ENCODE data around the gene ENDOV. TPM values are rescaled to one million over a fixed set of nuclear protein-coding genes. Genes with fewer than 3 reads are reported as not detected.

The ENDOV gene
- polyA plus RNA-seq, 1 donor (not counting 4 experiments of a cell fraction or from before 2014, with no cell fraction given) = 10.9 TPM

- Histone ChIP-seq H3K9me3 (ENCODE audit: control insufficient read depth, low read depth, low read length) (no peaks in the 10 kb centered on the region), H3K27ac (ENCODE audit: control insufficient read depth, insufficient read depth, low read length) (no peak overlapping the region), H3K4me2 (ENCODE audit: control insufficient read depth, extremely low read depth, insufficient read depth, low read depth, low read length) (no peak overlapping the region), H3K4me1 (ENCODE audit: control insufficient read depth, extremely low read depth, insufficient read depth, low read length) (no peaks in the 10 kb centered on the region), H3K9ac (ENCODE audit: control insufficient read depth, extremely low read depth, insufficient read depth, low read length) (no peak overlapping the region), H2AFZ (ENCODE audit: control insufficient read depth, low read length) (no peak overlapping the region), H4K20me1 (ENCODE audit: control insufficient read depth, extremely low read depth, insufficient read depth, low read length) (no peaks in the 10 kb centered on the region), H3K27me3 (ENCODE audit: control insufficient read depth, extremely low read depth, insufficient read depth, low read length) (no peaks in the 10 kb centered on the region), H3K79me2 (ENCODE audit: control insufficient read depth, insufficient read depth, low read length) (no peaks in the 10 kb centered on the region), H3K9me1 (ENCODE audit: control insufficient read depth, extremely low read depth, insufficient read depth, low read length) (no peaks in the 10 kb centered on the region), H3K4me3 (ENCODE audit: control insufficient read depth in 2 of 3, extremely low read depth in 1 of 3, insufficient read depth in 2 of 3, low read depth in 1 of 3, low read length in 3 of 3) (no peak overlapping the region), H3K36me3 (ENCODE audit: control insufficient read depth in 2 of 2, extremely low read depth in 1 of 2, insufficient read depth in 2 of 2, low read length in 2 of 2) (no peaks in the 10 kb centered on the region)
- TF ChIP-seq CTCF (optimal IDR thresholded peaks at IDR 0.05 in 1 of 3, IDR thresholded peaks at IDR 0.05 in 1 of 3, conservative IDR thresholded peaks at IDR 0.05 in 1 of 3; ENCODE audit: extremely low read depth in 1 of 3, insufficient read depth in 2 of 3, low read length in 3 of 3) (no peak), EZH2 (IDR thresholded peaks at IDR 0.05; ENCODE audit: low read length) (no peak)
- FAIRE-seq (no peak), DNase-seq (ENCODE audit: low read depth, low spot score) (no peak)
- dilution Hi-C loops (cut with MboI; ENCODE audit: extremely low pct_ligation_motif_present, low sequenced_read_pairs) = no loop called here
These were observed 27.3 kb downstream of the ENDOV start for GRCh38 chr17:80442323-80442659.

- TF ChIP-seq CTCF (optimal IDR thresholded peaks at IDR 0.05 in 1 of 3, IDR thresholded peaks at IDR 0.05 in 1 of 3, conservative IDR thresholded peaks at IDR 0.05 in 1 of 3; ENCODE audit: extremely low read depth in 1 of 3, insufficient read depth in 2 of 3, low read length in 3 of 3) = no peak
- TF ChIP-seq EZH2 (IDR thresholded peaks at IDR 0.05; ENCODE audit: low read length) = no peak
- no peak for DNase-seq (ENCODE audit: low read depth, low spot score)
- Histone ChIP-seq H3K9me3 (ENCODE audit: control insufficient read depth, low read depth, low read length) (no peaks in the 10 kb centered on the region), H3K9ac (ENCODE audit: control insufficient read depth, extremely low read depth, insufficient read depth, low read length) (no peak overlapping the region), H3K27me3 (ENCODE audit: control insufficient read depth, extremely low read depth, insufficient read depth, low read length) (no peaks in the 10 kb centered on the region), H3K27ac (ENCODE audit: control insufficient read depth, insufficient read depth, low read length) (no peak overlapping the region), H4K20me1 (ENCODE audit: control insufficient read depth, extremely low read depth, insufficient read depth, low read length) (no peaks in the 10 kb centered on the region), H3K79me2 (ENCODE audit: control insufficient read depth, insufficient read depth, low read length) (no peaks in the 10 kb centered on the region), H3K36me3 (ENCODE audit: control insufficient read depth in 2 of 2, extremely low read depth in 1 of 2, insufficient read depth in 2 of 2, low read length in 2 of 2) (no peaks in the 10 kb centered on the region), H3K4me3 (ENCODE audit: control insufficient read depth in 2 of 3, extremely low read depth in 1 of 3, insufficient read depth in 2 of 3, low read depth in 1 of 3, low read length in 3 of 3) (no peak overlapping the region), H2AFZ (ENCODE audit: control insufficient read depth, low read length) (no peak overlapping the region), H3K9me1 (ENCODE audit: control insufficient read depth, extremely low read depth, insufficient read depth, low read length) (no peaks in the 10 kb centered on the region), H3K4me1 (ENCODE audit: control insufficient read depth, extremely low read depth, insufficient read depth, low read length) (peaks cover under 1% of the 10 kb centered on the region), H3K4me2 (ENCODE audit: control insufficient read depth, extremely low read depth, insufficient read depth, low read depth, low read length) (no peak overlapping the region)
- dilution Hi-C loops (cut with MboI; ENCODE audit: extremely low pct_ligation_motif_present, low sequenced_read_pairs) = no loop called here
- no peak for FAIRE-seq
These were observed 27.8 kb downstream of the ENDOV start for GRCh38 chr17:80442764-80443163.
